ENCODE results near the gene CNIH1.
A peak's percentile ranks its signal among the peaks of the same experiment; 100 is the strongest.

The CNIH1 gene

DNA sequence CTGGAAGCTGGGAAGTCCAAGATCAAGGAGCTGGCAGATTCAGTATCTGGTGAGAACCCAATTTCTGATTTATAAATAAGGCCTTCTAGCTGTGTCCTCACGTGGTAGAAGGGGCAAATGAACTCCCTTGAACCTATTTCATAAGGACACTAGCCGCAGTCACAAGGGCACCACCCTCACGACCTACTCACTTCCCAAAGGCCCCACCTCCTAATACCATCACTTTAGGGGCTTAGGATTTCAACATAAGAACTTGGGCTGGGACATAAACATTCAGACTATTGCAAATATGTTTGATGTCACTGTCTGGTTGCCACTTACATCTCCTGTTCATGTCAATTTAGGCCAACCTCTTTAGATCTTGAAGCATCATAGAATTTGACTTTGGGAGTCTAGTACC is 10.8 kb upstream of the CNIH1 start:
- H3K36me3 Mint-ChIP-seq (ENCODE audit: low read depth), result no peaks in the 10 kb centered on the region
- DNase-seq, result no peak
- H3K27me3 Mint-ChIP-seq (ENCODE audit: low read depth, poor library complexity), result peaks cover 9% of the 10 kb centered on the region
- H3K4me1 Mint-ChIP-seq, result peaks cover 17% of the 10 kb centered on the region
- TF ChIP-seq, protein P1, sequence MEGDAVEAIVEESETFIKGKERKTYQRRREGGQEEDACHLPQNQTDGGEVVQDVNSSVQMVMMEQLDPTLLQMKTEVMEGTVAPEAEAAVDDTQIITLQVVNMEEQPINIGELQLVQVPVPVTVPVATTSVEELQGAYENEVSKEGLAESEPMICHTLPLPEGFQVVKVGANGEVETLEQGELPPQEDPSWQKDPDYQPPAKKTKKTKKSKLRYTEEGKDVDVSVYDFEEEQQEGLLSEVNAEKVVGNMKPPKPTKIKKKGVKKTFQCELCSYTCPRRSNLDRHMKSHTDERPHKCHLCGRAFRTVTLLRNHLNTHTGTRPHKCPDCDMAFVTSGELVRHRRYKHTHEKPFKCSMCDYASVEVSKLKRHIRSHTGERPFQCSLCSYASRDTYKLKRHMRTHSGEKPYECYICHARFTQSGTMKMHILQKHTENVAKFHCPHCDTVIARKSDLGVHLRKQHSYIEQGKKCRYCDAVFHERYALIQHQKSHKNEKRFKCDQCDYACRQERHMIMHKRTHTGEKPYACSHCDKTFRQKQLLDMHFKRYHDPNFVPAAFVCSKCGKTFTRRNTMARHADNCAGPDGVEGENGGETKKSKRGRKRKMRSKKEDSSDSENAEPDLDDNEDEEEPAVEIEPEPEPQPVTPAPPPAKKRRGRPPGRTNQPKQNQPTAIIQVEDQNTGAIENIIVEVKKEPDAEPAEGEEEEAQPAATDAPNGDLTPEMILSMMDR (IDR thresholded peaks at IDR 0.05), result no peak
- no peak overlapping the region for H3K4me3 Mint-ChIP-seq
- H3K27ac Mint-ChIP-seq, result no peak overlapping the region
- no peaks in the 10 kb centered on the region for H3K9me3 Mint-ChIP-seq

GRCh38 chr14:54451121-54451601 is 10.0 kb upstream of the CNIH1 start:
- DNase-seq, result no peak
- H3K9me3 Mint-ChIP-seq, result no peaks in the 10 kb centered on the region
- TF ChIP-seq, protein P1 (IDR thresholded peaks at IDR 0.05), result no peak

DNA sequence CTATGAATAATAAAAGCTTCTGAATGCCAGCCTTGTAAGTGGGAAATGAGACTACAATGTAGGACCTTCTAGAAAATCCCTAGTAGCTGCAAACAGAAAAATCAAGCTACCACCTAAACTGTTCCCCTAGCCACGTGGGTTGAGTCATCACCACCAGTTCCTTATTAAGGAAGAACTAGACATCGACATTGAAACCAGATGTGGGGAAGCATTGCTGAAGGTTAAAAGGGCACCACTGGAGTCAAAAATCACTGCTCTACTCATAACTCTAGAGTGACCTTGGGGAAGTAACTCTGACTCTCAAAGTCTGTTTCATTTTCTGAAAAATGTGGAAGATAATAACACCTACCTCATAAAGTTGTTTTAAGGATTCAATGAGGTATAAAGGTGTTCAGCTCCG is 9.4 kb upstream of the CNIH1 start:
- H3K36me3 Mint-ChIP-seq (ENCODE audit: low read depth), result no peaks in the 10 kb centered on the region
- H3K4me1 Mint-ChIP-seq, result peaks cover 30% of the 10 kb centered on the region
- DNase-seq, result no peak
- H3K27me3 Mint-ChIP-seq (ENCODE audit: low read depth, poor library complexity), result peaks cover 9% of the 10 kb centered on the region
- no peak overlapping the region for H3K27ac Mint-ChIP-seq
- H3K4me3 Mint-ChIP-seq, result no peak overlapping the region
- H3K9me3 Mint-ChIP-seq, result no peaks in the 10 kb centered on the region
- TF ChIP-seq, protein P1 (IDR thresholded peaks at IDR 0.05), result no peak

More at GRCh38 chr14:54451121-54451601, 10.0 kb upstream of the CNIH1 start:
- Mint-ChIP-seq H3K4me3 (no peak overlapping the region), H3K36me3 (ENCODE audit: low read depth) (no peaks in the 10 kb centered on the region), H3K27me3 (ENCODE audit: low read depth, poor library complexity) (peaks cover 9% of the 10 kb centered on the region), H3K4me1 (peaks cover 23% of the 10 kb centered on the region), H3K27ac (no peak overlapping the region)

DNA sequence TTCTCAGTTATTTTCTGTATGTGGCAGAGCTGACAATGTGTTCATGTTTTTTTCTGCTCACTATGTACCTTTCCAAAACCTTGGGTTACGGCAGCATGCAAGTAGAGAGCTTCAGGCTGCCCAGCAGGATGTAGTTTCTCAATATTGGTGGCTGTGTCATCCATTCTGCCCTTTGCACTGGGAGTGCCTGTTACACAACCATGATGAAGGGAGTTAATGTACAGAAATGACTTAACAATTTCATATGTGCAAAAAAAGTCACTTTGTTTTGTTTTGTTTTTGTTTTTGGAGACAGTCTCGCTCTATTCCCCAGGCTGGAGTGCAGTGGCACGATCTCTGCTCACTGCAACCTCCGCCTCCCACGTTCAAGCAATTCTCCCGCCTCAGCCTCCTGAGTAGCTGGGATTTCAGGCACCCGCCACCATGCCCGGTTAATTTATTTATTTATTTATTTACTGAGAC is 6.1 kb upstream of the CNIH1 start:
- H3K4me3 Mint-ChIP-seq, result no peak overlapping the region
- H3K4me1 Mint-ChIP-seq, result peaks cover 41% of the 10 kb centered on the region
- no peak for DNase-seq
- H3K27ac Mint-ChIP-seq, result no peak overlapping the region
- TF ChIP-seq, protein P1 (IDR thresholded peaks at IDR 0.05), result no peak
- no peaks in the 10 kb centered on the region for H3K36me3 Mint-ChIP-seq (ENCODE audit: low read depth)
- H3K27me3 Mint-ChIP-seq (ENCODE audit: low read depth, poor library complexity), result peaks cover 17% of the 10 kb centered on the region
- peaks cover 8% of the 10 kb centered on the region for H3K9me3 Mint-ChIP-seq

GRCh38 chr14:54446161-54446693 is 5.1 kb upstream of the CNIH1 start:
- TF ChIP-seq, protein P1 (IDR thresholded peaks at IDR 0.05), result no peak
- no peak overlapping the region for H3K27ac Mint-ChIP-seq
- no peak for DNase-seq

DNA sequence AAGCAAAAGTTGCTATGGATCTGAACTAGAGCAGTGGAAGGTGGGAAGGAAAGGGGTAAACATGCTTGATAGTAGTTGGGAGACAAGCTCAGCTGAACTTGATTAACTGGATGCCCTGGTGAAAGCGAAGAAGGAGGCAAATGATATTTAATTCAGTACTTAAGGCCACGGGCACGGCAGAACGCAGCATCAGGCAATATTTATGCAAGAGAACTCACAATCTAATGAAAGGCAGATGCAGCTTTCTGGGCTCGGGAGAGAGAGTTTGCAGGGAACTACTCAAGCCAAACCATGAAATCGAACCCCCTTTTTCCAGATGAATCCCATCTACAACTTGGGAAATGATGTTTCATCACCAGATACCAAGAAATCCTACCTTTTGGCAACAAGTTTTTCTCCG is 3.5 kb upstream of the CNIH1 start:
- peaks cover 60% of the 10 kb centered on the region for H3K4me1 Mint-ChIP-seq
- no peak overlapping the region for H3K4me3 Mint-ChIP-seq
- DNase-seq, result no peak
- peaks cover 17% of the 10 kb centered on the region for H3K9me3 Mint-ChIP-seq
- peak overlapping the region; percentile 82 for H3K27ac Mint-ChIP-seq
- TF ChIP-seq, protein P1 (IDR thresholded peaks at IDR 0.05), result no peak
- H3K27me3 Mint-ChIP-seq (ENCODE audit: low read depth, poor library complexity), result peaks cover 17% of the 10 kb centered on the region
- peaks cover 13% of the 10 kb centered on the region for H3K36me3 Mint-ChIP-seq (ENCODE audit: low read depth)

More at GRCh38 chr14:54446161-54446693, 5.1 kb upstream of the CNIH1 start:
- Mint-ChIP-seq H3K9me3 (peaks cover 17% of the 10 kb centered on the region), H3K4me3 (no peak overlapping the region), H3K36me3 (ENCODE audit: low read depth) (peaks cover 7% of the 10 kb centered on the region), H3K27me3 (ENCODE audit: low read depth, poor library complexity) (peaks cover 17% of the 10 kb centered on the region), H3K4me1 (peaks cover 50% of the 10 kb centered on the region)
